Keratinocyte (primary cell): ENCODE data around the gene SHC3. TPM values are rescaled to one million over a fixed set of nuclear protein-coding genes. Genes with fewer than 3 reads are reported as not detected.

Source experiments
- DNase-seq: peaks from one replicate; pipeline ENCODE4 v3.0.0-alpha.2; 2011; ENCODE audit warnings: low read depth, missing footprints, low spot score
- FAIRE-seq: peaks from 2 replicates; lab custom pipeline; 2011; peaks lifted over from hg19 to GRCh38; lab: Jason Lieb, UNC
- H2AFZ ChIP-seq: 2 replicates; pipeline ENCODE4 v1.6.0; 2012; ENCODE audit warnings: low read length, control low read depth, inconsistent platforms; ENCODE audit not compliant: control insufficient read depth
- H3K27ac ChIP-seq: 2 replicates; pipeline ENCODE4 v1.5.1; 2011; ENCODE audit warnings: low read length; ENCODE audit not compliant: control insufficient read depth, insufficient read depth
- H3K27me3 ChIP-seq: 3 replicates; pipeline ENCODE4 v1.6.0; 2011; ENCODE audit warnings: low read length; ENCODE audit not compliant: control insufficient read depth, insufficient read depth; ENCODE audit errors: extremely low read depth
- H3K36me3 ChIP-seq, 2 experiments: 2 replicates in 1 of 2; 3 replicates in 1 of 2; pipeline ENCODE4 v1.5.1; 2011; ENCODE audit warnings: low read length in 2 of 2, mild to moderate bottlenecking in 1 of 2; ENCODE audit not compliant: control insufficient read depth in 2 of 2, insufficient read depth in 2 of 2; ENCODE audit errors: extremely low read depth in 1 of 2
- H3K4me1 ChIP-seq: 3 replicates; pipeline ENCODE4 v1.5.1; 2011; ENCODE audit warnings: low read length; ENCODE audit not compliant: control insufficient read depth, insufficient read depth; ENCODE audit errors: extremely low read depth
- H3K4me2 ChIP-seq: 3 replicates; pipeline ENCODE4 v1.6.0; 2011; ENCODE audit warnings: low read depth, low read length; ENCODE audit not compliant: control insufficient read depth, insufficient read depth; ENCODE audit errors: extremely low read depth
- H3K4me3 ChIP-seq, 3 experiments: fragments of 200-600 bp in 1 of 3; sonication (generic) in 1 of 3; 2 replicates in 2 of 3; 3 replicates in 1 of 3; pipeline ENCODE4 v1.5.1; 2011 to 2016; ENCODE audit warnings: low read length in 3 of 3, mild to moderate bottlenecking in 3 of 3, control low read depth in 2 of 3, inconsistent platforms in 1 of 3, low read depth in 1 of 3, mixed read lengths in 1 of 3, mixed run types in 1 of 3, moderate library complexity in 1 of 3; ENCODE audit not compliant: control insufficient read depth in 2 of 3, insufficient read depth in 2 of 3; ENCODE audit errors: extremely low read depth in 1 of 3
- H3K79me2 ChIP-seq: 2 replicates; pipeline ENCODE4 v1.6.0; 2012; ENCODE audit warnings: low read length; ENCODE audit not compliant: control insufficient read depth, insufficient read depth
- H3K9ac ChIP-seq: 3 replicates; pipeline ENCODE4 v1.6.0; 2011; ENCODE audit warnings: low read length; ENCODE audit not compliant: control insufficient read depth, insufficient read depth; ENCODE audit errors: extremely low read depth
- H3K9me1 ChIP-seq: 3 replicates; pipeline ENCODE4 v1.6.0; 2011; ENCODE audit warnings: low read length; ENCODE audit not compliant: control insufficient read depth, insufficient read depth; ENCODE audit errors: extremely low read depth
- H3K9me3 ChIP-seq: 2 replicates; pipeline ENCODE4 v1.5.1; 2012; ENCODE audit warnings: low read depth, low read length; ENCODE audit not compliant: control insufficient read depth
- H4K20me1 ChIP-seq: 3 replicates; pipeline ENCODE4 v1.6.0; 2011; ENCODE audit warnings: low read length; ENCODE audit not compliant: control insufficient read depth, insufficient read depth; ENCODE audit errors: extremely low read depth
- CTCF ChIP-seq, 3 experiments: IDR thresholded peaks in 1 of 3; conservative IDR thresholded peaks in 1 of 3; optimal IDR thresholded peaks in 1 of 3; 2 replicates in 2 of 3; 3 replicates in 1 of 3; pipeline versions ENCODE3 to v1.5.1; 2011; ENCODE audit warnings: low read length in 3 of 3, mild to moderate bottlenecking in 3 of 3, moderate library complexity in 2 of 3, control low read depth in 1 of 3, inconsistent platforms in 1 of 3; ENCODE audit not compliant: insufficient read depth in 2 of 3; ENCODE audit errors: extremely low read depth in 1 of 3
- EZH2 ChIP-seq: IDR thresholded peaks from one replicate; pipeline ENCODE4 v1.6.1; 2012; ENCODE audit warnings: inconsistent platforms, mild to moderate bottlenecking, low read length, moderate library complexity
- dilution Hi-C: fragments of 300-500 bp; cut with MboI; formaldehyde crosslinking; loops from one replicate; pipeline ENCODE4 v1.7.0; 2020; ENCODE audit warnings: low sequenced_read_pairs; ENCODE audit not compliant: extremely low pct_ligation_motif_present
- polyA plus RNA-seq, 5 experiments: library from polyadenylated mRNA; depleted of rRNA in 3 of 5; stranded (reverse) in 3 of 5; stranded (forward) in 1 of 5; unstranded in 1 of 5; fragments of >200 nt; gene quantifications; 1 replicate in 1 of 5; 2 replicates in 3 of 5; 3 replicates in 1 of 5; pipeline versions ENCODE4 v1.2.1 to v1.2.3, GENCODE V29; 2011 to 2012; ENCODE audit warnings: missing spikeins in 2 of 5, low read depth in 1 of 5, low replicate concordance in 1 of 5

Gene SHC3
- polyA plus RNA-seq, 1 donor (not counting 4 experiments of a cell fraction or from before 2014, with no cell fraction given) = 0.03 TPM

- H3K27me3 ChIP-seq = no peaks in the 10 kb centered on the region
- no peaks in the 10 kb centered on the region for H4K20me1 ChIP-seq
- H3K36me3 ChIP-seq = no peaks in the 10 kb centered on the region
- H3K9me3 ChIP-seq = no peaks in the 10 kb centered on the region
- H3K9ac ChIP-seq = no peak overlapping the region
- no peaks in the 10 kb centered on the region for H3K79me2 ChIP-seq
- FAIRE-seq (no peak), DNase-seq (no peak)
- no peak overlapping the region for H3K4me2 ChIP-seq
- dilution Hi-C loops = no loop called here
- no peak overlapping the region for H3K4me3 ChIP-seq
- TF ChIP-seq CTCF (optimal IDR thresholded peaks at IDR 0.05 in 1 of 3, IDR thresholded peaks at IDR 0.05 in 1 of 3, conservative IDR thresholded peaks at IDR 0.05 in 1 of 3; ENCODE audit: extremely low read depth in 1 of 3, insufficient read depth in 2 of 3, low read length in 3 of 3) (no peak), EZH2 (no peak)
- H3K27ac ChIP-seq = no peak overlapping the region
- H3K9me1 ChIP-seq = no peaks in the 10 kb centered on the region
- H3K4me1 ChIP-seq = no peaks in the 10 kb centered on the region
- H2AFZ ChIP-seq = no peak overlapping the region
Observed at GRCh38 chr9:89187950-89188349, 9.3 kb upstream of the SHC3 start.

GRCh38 chr9:89187541-89187940 lies 8.9 kb upstream of the SHC3 start:
- no peaks in the 10 kb centered on the region for H3K27me3 ChIP-seq

More at GRCh38 chr9:89187541-89187940, 8.9 kb upstream of the SHC3 start:
- no peak overlapping the region for H2AFZ ChIP-seq
- H3K79me2 ChIP-seq = no peaks in the 10 kb centered on the region
- no peak overlapping the region for H3K4me3 ChIP-seq
- H3K4me2 ChIP-seq = no peak overlapping the region
- no peak overlapping the region for H3K27ac ChIP-seq
- no peaks in the 10 kb centered on the region for H3K4me1 ChIP-seq
- H3K36me3 ChIP-seq = no peaks in the 10 kb centered on the region
- H3K9ac ChIP-seq = no peak overlapping the region
- dilution Hi-C loops = no loop called here
- FAIRE-seq = no peak
- H4K20me1 ChIP-seq = no peaks in the 10 kb centered on the region
- no peaks in the 10 kb centered on the region for H3K9me3 ChIP-seq
- no peak for DNase-seq
- TF ChIP-seq EZH2 (no peak), CTCF (optimal IDR thresholded peaks at IDR 0.05 in 1 of 3, IDR thresholded peaks at IDR 0.05 in 1 of 3, conservative IDR thresholded peaks at IDR 0.05 in 1 of 3; ENCODE audit: extremely low read depth in 1 of 3, insufficient read depth in 2 of 3, low read length in 3 of 3) (no peak)
- no peaks in the 10 kb centered on the region for H3K9me1 ChIP-seq
